Adrenal gland (tissue), 5 donors: ENCODE data around the gene AGBL1.

Experiments used
- CTCF ChIP-seq, 6 experiments: fragments of 450-650 bp in 4 of 6; fragments of 200-600 bp in 2 of 6; sonication (generic) in 1 of 6; IDR thresholded peaks; 1 replicate in 5 of 6; 2 replicates in 1 of 6; pipeline versions ENCODE4 v1.5.1 to v1.8.0; 2016 to 2021; ENCODE audit warnings: antibody characterized with exemption in 6 of 6, mild to moderate bottlenecking in 2 of 6, moderate library complexity in 1 of 6
- POLR2A ChIP-seq, 2 donors: fragments of 450-650 bp; IDR thresholded peaks; one replicate each; pipeline ENCODE4 v1.6.1; 2017; ENCODE audit warnings: antibody characterized with exemption in 2 of 2, mild to moderate bottlenecking in 2 of 2, moderate library complexity in 1 of 2
- donor health status: DM: no; HTN: no; CAD: no.

GRCh38 chr15:86701611-86701963 lies 621.9 kb downstream of the AGBL1 start:
- TF ChIP-seq CTCF (IDR thresholded peaks at IDR 0.05) (no peak), POLR2A (IDR thresholded peaks at IDR 0.05) (no peak)
